Left lobe of liver (tissue), 2 donors: Measurements from ENCODE around the gene GPR171. TPM values are rescaled to one million over a fixed set of nuclear protein-coding genes. Genes with fewer than 3 reads are reported as not detected.
"Not testable (repeated sequence)": the region's sequence is repeated elsewhere in the genome, so short reads cannot be mapped to it uniquely, and the experiment has no call there.

Experiments
- ATAC-seq: fragments of 200-7000 bp; cut with Tn5 transposase; one replicate; pipeline ENCODE4 v1.9.1; 2020; ENCODE audit warnings: mild to moderate bottlenecking, moderate library complexity
- DNase-seq: peaks from one replicate; pipeline ENCODE4 v3.0.0-alpha.2; 2020; ENCODE audit warnings: low spot score
- total RNA-seq: library from RNA; stranded (reverse); gene quantifications from one replicate; pipeline ENCODE4 v1.2.1, GENCODE V29; 2021
- donor health status: DM: no; HTN: no; CAD: no; lungs with moderate emphysema.
- donor health status: DM: no; HTN: yes; CAD: no.

GPR171 gene
- total RNA-seq, result 0.73 TPM

DNA sequence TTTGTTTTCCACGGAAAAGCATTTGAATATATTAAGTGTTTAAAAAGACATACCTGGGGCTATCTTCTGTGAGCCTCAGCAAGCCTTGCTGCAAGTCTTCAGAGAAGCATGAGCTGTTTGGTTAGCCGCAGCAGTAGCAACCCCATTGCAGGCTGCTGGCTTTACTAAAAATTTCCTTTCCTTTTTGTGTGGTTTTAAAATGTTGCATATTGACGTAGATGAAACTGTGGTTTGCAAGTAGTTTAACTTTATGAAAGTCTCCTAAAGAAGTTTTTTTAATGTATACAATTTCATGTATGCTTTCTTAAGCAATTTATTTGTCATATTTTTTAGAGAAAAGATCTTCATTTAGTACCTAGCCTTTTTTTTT lies at the start of gene GPR171:
TSS of gene GPR171 (minus strand) at position 166 of the 370 bp plus-strand sequence. CDS start 3,830 bp downstream, outside the sequence.
- ATAC-seq (no peak), DNase-seq (no peak)

DNA sequence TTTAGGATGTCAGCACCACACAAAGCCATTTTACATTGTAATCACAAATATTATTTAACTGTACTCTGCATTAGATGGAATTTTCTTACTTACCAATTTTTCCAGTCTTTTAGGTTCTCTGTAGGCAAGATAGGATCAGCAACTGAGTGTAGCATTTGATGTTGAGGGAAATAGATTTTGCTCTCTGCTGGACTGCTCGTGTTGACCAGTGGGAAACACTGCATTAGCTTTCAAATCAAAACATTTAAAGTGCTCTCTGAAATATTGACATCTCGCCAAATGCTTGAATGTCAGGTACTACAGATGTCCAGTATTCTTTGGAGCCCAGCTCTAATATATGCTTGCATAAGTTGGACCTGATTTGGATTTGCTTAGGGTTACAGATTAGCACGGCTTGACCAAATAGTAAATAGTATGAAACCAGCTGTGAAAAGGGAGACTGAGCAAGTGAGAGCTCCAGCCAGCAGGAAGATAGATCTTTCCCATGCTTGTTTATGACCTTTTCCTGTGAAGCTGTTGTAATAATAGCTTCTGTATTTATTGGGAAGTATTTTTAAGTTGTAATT lies 45.8 kb upstream of the GPR171 start:
- ATAC-seq, result no peak
- no peak for DNase-seq

DNA sequence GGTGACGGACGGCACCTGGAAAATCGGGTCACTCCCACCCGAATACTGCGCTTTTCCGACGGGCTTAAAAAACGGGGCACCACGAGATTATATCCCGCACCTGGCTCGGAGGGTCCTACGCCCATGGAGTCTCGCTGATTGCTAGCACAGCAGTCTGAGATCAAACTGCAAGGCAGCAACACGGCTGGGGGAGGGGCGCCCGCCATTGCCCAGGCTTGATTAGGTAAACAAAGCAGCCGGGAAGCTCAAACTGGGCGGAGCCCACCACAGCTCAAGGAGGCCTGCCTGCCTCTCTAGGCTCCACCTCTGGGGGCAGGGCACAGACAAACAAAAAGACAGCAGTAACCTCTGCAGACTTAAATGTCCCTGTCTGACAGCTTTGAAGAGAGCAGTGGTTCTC lies 39.0 kb upstream of the GPR171 start:
- not testable (repeated sequence) for DNase-seq, ATAC-seq

- DNase-seq, result no peak
Measured at GRCh38 chr3:151236736-151237135, 33.7 kb upstream of the GPR171 start.

DNA sequence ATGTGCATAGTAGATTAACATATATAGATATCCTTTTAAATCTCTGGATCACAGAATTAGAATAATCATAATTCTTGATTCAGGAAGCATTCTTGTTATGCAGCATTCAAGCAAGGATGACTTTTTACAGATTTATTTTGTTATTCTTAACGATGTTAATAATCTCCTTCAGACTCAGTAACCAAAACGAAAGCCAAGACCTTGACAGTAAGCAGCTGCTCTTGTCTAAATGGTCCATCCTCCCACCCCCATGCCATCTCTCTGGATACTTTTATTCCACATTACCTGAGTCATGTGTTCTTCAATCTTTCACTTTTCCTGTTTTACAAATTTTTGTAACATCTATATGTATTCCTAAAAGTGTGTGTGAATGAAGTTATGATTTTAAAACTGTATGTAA lies 33.3 kb upstream of the GPR171 start:
- DNase-seq, result no peak
- no peak for ATAC-seq

More at GRCh38 chr3:151236736-151237135, 33.7 kb upstream of the GPR171 start:
- ATAC-seq, result no peak

- no peak for DNase-seq
- no peak for ATAC-seq
Measured at GRCh38 chr3:151234825-151235224, 31.8 kb upstream of the GPR171 start.

- ATAC-seq, result no peak
Measured at GRCh38 chr3:151232991-151233390, 30.0 kb upstream of the GPR171 start.

GRCh38 chr3:151232403-151232802 lies 29.4 kb upstream of the GPR171 start:
- not testable (repeated sequence) for ATAC-seq, DNase-seq

More at GRCh38 chr3:151232991-151233390, 30.0 kb upstream of the GPR171 start:
- DNase-seq, result no peak

- no peak for ATAC-seq
Measured at GRCh38 chr3:151230646-151231045, 27.6 kb upstream of the GPR171 start.

GRCh38 chr3:151228666-151229040 lies 25.6 kb upstream of the GPR171 start:
- ATAC-seq, result no peak
- DNase-seq, result no peak

More at GRCh38 chr3:151230646-151231045, 27.6 kb upstream of the GPR171 start:
- no peak for DNase-seq

GRCh38 chr3:151227807-151228665 lies 25.0 kb upstream of the GPR171 start:
- ATAC-seq, result peak; percentile 98
- peak; percentile 71 for DNase-seq

DNA sequence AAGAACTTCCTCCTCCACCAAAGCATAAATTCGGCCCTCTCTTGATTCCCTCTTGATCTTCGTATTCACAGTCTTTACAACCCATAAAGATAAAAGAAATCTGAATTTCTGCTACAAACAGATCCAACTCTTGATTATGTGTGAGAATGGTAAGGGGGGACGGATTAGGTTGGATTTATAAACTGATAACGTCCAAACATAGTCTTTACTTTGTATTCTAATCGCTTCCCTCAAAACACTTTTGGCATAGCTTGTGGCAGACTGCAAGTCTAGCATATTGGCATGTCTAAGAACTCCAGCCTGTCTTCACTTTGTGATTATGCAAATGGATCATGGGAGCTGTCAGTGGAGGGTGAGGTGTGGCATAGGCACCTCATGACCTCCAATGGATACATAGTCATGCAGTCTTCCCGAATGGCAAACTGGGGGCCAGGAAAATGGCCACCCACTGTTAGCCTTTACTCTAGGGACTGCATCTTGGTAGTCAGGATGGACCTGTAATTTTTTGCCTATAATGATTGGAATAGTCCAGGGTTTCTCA lies 24.3 kb upstream of the GPR171 start:
- ATAC-seq (peak; percentile 52), DNase-seq (no peak)

DNA sequence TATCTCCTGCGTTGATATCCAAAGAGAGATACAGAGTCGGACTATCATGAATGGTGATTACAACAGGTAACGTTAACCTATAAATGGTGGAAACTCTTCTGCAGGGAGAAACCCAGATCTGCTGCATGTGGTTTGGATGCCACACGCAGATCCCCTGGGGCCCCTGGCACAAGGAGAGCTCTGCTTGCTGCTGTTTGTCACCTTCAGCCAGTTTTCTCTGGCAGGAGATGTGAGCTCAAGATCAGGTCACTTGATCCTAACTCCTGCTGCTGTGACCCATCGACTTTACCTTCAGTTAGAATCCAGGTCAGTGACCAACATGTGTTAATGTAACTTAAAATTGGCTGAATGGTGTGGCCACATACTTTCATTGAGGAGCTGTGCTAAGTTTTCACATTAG lies 23.8 kb upstream of the GPR171 start:
- ATAC-seq (no peak), DNase-seq (no peak)

GRCh38 chr3:151226088-151226563 lies 23.1 kb upstream of the GPR171 start:
- DNase-seq (no peak), ATAC-seq (peak; percentile 31)

DNA sequence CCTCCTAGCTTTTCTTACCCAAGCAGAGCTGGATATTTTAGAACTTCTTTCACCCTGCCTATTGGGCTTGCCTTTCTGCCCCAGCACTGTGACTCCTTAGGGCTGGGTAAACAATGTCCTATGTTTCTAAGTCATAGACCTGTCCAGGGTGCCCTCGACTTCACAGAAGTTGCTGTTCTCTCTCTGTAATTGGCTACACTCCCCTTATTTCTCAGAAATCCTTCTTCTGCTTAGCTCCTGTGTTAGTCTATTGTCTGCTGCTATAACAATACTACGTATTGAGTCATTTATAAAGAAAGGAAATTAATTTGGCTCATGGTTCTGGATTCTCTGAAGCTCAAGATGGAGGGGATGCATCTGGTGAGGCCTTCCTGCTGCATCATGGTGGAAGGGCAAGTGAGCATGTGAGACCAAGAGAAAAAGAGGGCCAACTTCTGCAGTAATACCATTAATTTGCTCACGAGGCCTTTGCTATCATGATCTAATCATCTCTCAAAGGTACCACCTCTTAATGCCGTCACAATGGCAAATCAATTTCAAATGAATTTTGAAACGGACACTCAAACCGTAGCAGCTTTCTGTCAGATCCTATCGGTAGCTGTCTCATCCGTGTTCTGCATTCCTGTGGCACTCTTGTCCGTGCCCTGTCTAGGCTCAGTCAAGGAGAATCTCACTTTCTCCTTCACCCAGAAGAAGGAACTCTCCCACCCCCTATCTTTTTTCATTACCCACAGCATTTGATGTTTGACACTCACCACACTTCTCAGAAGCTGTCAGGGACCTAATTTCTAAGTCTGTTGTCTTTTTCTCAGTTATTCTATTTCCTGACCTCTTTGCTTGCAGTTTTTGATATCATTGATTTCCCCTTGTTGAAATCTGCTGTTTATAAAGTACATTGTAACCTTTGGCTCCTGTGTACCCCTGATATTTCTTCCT lies 22.3 kb upstream of the GPR171 start:
- DNase-seq, result no peak
- no peak for ATAC-seq

DNA sequence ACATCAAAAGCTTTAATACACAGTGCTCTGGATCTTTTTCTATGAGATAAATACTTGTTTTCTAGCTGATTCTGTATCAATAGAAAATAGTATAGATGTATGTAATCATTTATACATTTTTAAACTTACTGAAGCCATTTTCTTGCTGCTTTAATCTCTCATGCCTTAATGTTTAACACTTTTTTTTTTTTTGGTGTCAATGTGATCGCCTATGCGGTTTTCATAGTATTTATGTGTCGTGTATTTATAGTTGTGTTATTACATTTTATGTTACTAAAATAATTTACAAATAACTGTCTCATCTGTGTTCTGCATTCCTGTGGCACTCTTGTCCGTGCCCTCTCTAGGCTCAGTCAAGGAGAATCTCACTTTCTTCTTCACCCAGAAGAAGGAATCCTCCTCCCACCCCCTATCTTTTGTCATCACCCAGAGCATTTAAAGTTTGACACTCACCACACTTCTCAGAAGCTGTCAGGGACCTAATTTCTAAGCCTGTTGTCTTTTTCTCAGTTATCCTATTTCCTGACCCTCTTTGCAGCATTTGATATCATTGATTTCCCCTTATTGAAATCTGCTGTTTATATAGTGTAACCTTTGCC lies 21.4 kb upstream of the GPR171 start:
- no peak for DNase-seq
- ATAC-seq, result no peak

GRCh38 chr3:151219056-151219455 lies 16.0 kb upstream of the GPR171 start:
- ATAC-seq (no peak), DNase-seq (no peak)

GRCh38 chr3:151218136-151218535 lies 15.1 kb upstream of the GPR171 start:
- DNase-seq, result no peak

DNA sequence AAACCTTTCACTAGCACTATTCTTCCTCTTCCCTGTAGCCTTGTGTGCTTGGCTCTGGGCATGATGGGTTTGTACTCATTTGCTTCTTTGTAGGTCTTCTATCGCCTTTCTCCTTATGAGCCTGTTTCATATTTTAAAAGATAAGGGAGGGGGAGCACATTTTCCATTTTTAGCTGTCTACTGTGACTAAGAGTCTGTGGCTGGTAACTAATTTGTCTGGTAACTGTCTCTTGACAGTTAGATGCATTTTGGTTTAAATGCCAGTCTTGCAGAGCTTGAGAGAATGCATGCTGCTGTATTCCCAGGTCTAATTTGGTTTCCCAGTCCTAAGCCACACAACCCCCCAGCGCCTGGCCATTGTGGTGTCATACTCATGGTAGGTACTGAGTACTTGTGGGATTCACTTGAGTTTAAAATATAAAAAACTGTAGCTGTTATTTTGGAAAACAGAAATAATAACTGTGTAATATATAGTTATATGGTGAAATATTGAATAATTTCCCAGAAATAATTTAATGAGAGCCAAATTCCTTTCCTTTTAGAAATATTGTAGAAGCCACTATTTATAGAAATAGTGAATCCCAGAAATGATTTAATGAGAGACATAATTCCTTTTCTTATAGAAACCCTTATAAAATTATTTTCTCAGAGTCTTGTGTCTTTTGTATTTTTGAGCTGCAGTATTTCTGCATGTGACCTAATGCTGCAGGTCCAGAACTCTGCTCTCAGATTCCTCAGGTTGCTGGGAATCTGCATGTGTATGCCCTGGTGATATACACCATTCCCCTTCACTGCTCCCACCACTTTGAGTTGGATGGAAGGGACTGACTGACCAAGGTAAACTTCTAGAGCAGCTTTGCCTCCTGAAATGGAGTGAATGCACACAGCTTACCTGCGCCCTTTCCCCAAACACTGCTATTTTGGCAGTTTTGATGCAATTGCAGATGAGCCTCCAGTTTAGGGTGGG lies 13.9 kb upstream of the GPR171 start:
- no peak for DNase-seq
- ATAC-seq, result no peak

More at GRCh38 chr3:151218136-151218535, 15.1 kb upstream of the GPR171 start:
- peak; percentile 91 for ATAC-seq
